DMS53 treated with DMSO at 0.1 percent for 48 hours (cell line): ENCODE results near the gene MRTFB.
"Not testable (repeated sequence)": the region's sequence is repeated elsewhere in the genome, so short reads cannot be mapped to it uniquely, and the experiment has no call there.

Source experiments
- DNase-seq: peaks from one replicate; lab custom pipeline; 2025; ENCODE audit not compliant: unreplicated experiment; lab: John Stamatoyannopoulos, UW

The MRTFB gene

GRCh38 chr16:14181371-14182050 lies 110.4 kb downstream of the MRTFB start:
- DNase-seq = no peak

GRCh38 chr16:14182999-14183398 lies 111.9 kb downstream of the MRTFB start:
- DNase-seq = no peak

GRCh38 chr16:14183962-14184361 lies 112.8 kb downstream of the MRTFB start:
- not testable (repeated sequence) for DNase-seq

GRCh38 chr16:14186007-14186794 lies 115.1 kb downstream of the MRTFB start:
- DNase-seq = peak; percentile 68

GRCh38 chr16:14186795-14187221 lies 115.7 kb downstream of the MRTFB start:
- DNase-seq = no peak

GRCh38 chr16:14187517-14188338 lies 116.6 kb downstream of the MRTFB start:
- peak; percentile 9 for DNase-seq

- peak; percentile 90 for DNase-seq
Observed at GRCh38 chr16:14193316-14193871, 122.3 kb downstream of the MRTFB start.

GRCh38 chr16:14194721-14195120 lies 123.6 kb downstream of the MRTFB start:
- no peak for DNase-seq

GRCh38 chr16:14196011-14196410 lies 124.9 kb downstream of the MRTFB start:
- DNase-seq = no peak

GRCh38 chr16:14196539-14196938 lies 125.4 kb downstream of the MRTFB start:
- DNase-seq = peak; percentile 25

GRCh38 chr16:14198012-14198411 lies 126.9 kb downstream of the MRTFB start:
- no peak for DNase-seq

- DNase-seq = no peak
Observed at GRCh38 chr16:14198572-14198971, 127.5 kb downstream of the MRTFB start.

GRCh38 chr16:14199199-14199598 lies 128.1 kb downstream of the MRTFB start:
- no peak for DNase-seq

GRCh38 chr16:14199624-14200023 lies 128.5 kb downstream of the MRTFB start:
- no peak for DNase-seq

GRCh38 chr16:14202095-14202494 lies 131.0 kb downstream of the MRTFB start:
- no peak for DNase-seq

- DNase-seq = peak; percentile 94
Observed at GRCh38 chr16:14202697-14203096, 131.6 kb downstream of the MRTFB start.

- DNase-seq = no peak
Observed at GRCh38 chr16:14203166-14203565, 132.0 kb downstream of the MRTFB start.

- DNase-seq = no peak
Observed at GRCh38 chr16:14205666-14206065, 134.5 kb downstream of the MRTFB start.

- no peak for DNase-seq
Observed at GRCh38 chr16:14211856-14212543, 140.9 kb downstream of the MRTFB start.

- DNase-seq = no peak
Observed at GRCh38 chr16:14215941-14216340, 144.8 kb downstream of the MRTFB start.

- DNase-seq = no peak
Observed at GRCh38 chr16:14219983-14220382, 148.9 kb downstream of the MRTFB start.
